DMS 273 treated with DMSO at 0.1 percent for 48 hours (cell line): ENCODE results near the gene MIOX.

Experiments used
- DNase-seq: peaks from one replicate; lab custom pipeline; 2025; lab: John Stamatoyannopoulos, UW

The MIOX gene

GRCh38 chr22:50490531-50491308 is 4.1 kb downstream of the MIOX start:
- DNase-seq = no peak

- DNase-seq = no peak
These were observed 10.4 kb downstream of the MIOX start for GRCh38 chr22:50497093-50497492.

GRCh38 chr22:50498322-50498890 is 11.7 kb downstream of the MIOX start:
- DNase-seq = peak; percentile 40

GRCh38 chr22:50500452-50500851 is 13.8 kb downstream of the MIOX start:
- no peak for DNase-seq

- no peak for DNase-seq
These were observed 15.4 kb downstream of the MIOX start for GRCh38 chr22:50502096-50502495.

GRCh38 chr22:50502628-50503474 is 16.2 kb downstream of the MIOX start:
- no peak for DNase-seq

GRCh38 chr22:50503475-50504145 is 17.0 kb downstream of the MIOX start:
- DNase-seq = no peak

- no peak for DNase-seq
These were observed 17.9 kb downstream of the MIOX start for GRCh38 chr22:50504369-50505211.

- no peak for DNase-seq
These were observed 18.7 kb downstream of the MIOX start for GRCh38 chr22:50505276-50505775.

- no peak for DNase-seq
These were observed 19.3 kb downstream of the MIOX start for GRCh38 chr22:50505776-50506610.

GRCh38 chr22:50506611-50507420 is 20.2 kb downstream of the MIOX start:
- DNase-seq = no peak

- DNase-seq = peak; percentile 67
These were observed 20.8 kb downstream of the MIOX start, which contains the start of gene LMF2 for GRCh38 chr22:50507421-50507990. TSS of gene LMF2 (minus strand) at chr22:50507702. CDS start at chr22:50507675, 27 bp downstream.

- peak; percentile 67 for DNase-seq
These were observed 21.6 kb downstream of the MIOX start, which contains the start of gene NCAPH2 for GRCh38 chr22:50507991-50508884. TSS of gene NCAPH2 (plus strand) at chr22:50508224. CDS start at chr22:50508338, 114 bp downstream.

- DNase-seq = no peak
These were observed 22.2 kb downstream of the MIOX start for GRCh38 chr22:50508897-50509296.

- DNase-seq = no peak
These were observed 26.5 kb downstream of the MIOX start for GRCh38 chr22:50513175-50513574.

- no peak for DNase-seq
These were observed 29.4 kb downstream of the MIOX start for GRCh38 chr22:50516068-50516467.

- no peak for DNase-seq
These were observed 30.2 kb downstream of the MIOX start for GRCh38 chr22:50516891-50517290.
